ENCODE data around the gene MCTP2.
"Not testable (repeated sequence)": the region's sequence is repeated elsewhere in the genome, so short reads cannot be mapped to it uniquely, and the experiment has no call there.

MCTP2 gene

DNA sequence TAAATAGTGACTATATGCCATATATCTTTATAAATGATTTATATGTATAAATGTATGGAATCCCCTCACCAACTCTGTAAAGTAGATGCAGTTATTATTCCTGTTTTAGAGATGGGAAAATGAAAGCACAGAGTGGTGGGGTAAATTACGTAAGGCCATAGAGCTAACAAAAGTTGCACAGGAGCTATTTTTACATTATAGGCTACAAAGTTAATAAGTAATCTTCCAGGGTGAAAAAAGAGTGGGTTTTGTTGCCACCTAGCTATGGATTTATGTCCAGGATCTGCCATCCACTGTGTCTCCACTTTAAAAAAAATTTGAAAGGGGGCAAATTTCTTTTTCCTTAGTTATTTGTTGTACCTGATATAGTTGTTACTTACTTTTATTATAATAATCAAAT, 235.7 kb downstream of the MCTP2 start:
- DNase-seq = no peak

DNA sequence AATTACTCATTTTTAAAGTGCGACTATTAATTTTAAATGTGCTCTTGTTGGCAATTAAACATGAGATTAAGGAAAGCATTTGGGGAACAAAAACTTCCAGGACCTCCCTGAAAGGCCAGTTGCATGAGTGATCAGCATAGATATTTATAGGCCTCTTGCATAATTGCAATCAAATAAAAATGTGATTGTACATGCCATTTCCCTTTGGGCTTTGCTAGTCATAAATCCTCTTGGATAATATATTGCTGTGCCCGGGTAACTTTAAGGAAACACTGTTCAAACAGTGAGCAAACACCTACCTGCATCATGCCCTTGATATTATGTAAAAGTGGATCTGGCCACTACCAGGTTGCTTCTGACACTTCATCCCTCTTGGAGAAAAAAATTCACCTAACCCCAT, 239.1 kb downstream of the MCTP2 start:
- DNase-seq = no peak

DNA sequence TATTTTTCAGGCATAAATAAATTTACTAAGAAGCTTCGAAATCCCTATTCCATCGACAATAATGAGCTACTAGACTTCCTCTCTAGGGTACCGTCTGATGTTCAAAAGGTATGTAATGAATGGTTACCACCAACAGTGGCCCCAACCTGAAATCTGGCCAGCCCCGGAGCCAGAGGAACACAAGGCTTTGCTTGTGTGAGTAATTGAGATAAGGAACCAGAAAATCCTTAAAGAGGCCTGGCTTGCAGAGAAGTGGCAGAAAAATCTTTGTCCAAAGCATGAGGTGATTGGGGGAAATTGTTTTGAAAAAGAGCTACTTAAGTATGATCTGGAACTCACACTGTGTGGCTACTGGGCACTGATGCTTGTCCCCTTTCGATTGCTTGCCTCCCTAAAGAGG, 245.3 kb downstream of the MCTP2 start:
- DNase-seq = no peak

DNA sequence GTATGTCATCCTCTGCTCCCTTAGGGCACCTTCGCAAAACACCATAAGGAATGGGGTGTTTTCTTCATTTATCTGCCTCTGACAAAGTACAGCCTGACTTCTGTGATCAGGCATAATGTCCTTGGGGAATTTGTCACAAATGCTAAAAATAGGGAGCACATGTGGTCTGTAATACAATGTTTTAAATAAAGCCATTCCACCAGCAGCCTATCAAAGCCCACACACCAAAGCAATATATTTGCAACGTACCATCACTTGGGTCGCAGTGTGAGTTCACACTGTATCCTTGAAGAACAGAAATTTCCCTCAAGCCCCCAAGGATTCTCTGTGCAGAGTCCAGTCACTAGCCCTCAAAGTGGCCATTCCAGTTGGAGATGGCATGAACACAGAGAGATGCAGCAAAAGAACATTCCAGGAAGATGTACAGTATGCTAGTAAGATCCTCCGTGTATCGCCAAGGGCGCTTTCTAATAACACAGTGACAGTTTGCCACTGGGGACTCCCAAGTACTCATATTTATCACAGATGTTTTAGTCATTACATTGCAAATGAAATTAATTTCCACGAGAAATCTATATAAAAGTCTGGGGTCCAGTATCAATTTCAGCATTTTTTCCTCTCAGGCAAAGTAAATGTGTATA, 246.7 kb downstream of the MCTP2 start:
- DNase-seq = no peak

DNA sequence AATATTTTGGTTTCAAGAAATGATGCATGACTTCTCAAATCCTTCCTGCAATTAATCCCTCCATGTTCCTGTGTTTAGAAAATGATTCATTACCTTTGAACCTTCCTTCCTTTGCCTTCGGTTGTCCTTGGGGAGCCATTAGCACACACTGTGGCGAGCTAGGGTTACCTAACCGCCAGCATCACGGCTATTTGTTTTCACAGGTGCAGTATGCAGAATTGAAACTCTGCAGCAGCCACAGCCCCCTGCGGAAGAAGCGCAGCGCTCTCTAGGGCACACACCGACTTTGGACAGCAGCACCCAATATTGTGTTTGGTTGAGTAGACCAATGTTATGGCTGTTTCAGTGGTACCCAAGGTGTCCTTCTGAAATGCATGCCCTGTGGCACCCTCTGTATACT, 247.4 kb downstream of the MCTP2 start:
- no peak for DNase-seq

DNA sequence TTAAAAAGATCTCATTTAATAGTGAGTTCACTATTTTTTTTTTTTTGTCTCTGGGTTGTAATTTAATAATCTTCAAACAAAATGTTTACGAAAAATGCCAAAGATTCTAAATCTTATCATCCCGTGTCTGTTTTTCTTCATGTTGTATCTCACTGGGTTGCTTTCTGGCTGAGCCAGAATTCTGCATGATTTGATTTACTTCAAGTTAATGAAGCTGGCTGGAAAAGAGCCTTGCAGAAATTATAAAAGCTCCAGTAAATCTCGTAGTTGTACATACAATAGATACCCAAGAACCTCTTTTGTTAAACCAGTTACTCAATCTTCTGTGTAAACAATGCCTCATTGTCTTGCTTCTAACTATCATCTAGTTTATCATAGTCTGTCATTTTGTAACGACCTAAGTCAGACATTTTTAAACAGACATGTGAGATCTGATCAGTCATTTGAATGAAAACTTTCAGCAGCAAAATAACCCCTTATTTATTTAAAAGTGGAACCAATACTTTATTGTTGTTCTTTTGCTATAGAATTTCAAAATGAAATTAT, 249.0 kb downstream of the MCTP2 start:
- no peak for DNase-seq

DNA sequence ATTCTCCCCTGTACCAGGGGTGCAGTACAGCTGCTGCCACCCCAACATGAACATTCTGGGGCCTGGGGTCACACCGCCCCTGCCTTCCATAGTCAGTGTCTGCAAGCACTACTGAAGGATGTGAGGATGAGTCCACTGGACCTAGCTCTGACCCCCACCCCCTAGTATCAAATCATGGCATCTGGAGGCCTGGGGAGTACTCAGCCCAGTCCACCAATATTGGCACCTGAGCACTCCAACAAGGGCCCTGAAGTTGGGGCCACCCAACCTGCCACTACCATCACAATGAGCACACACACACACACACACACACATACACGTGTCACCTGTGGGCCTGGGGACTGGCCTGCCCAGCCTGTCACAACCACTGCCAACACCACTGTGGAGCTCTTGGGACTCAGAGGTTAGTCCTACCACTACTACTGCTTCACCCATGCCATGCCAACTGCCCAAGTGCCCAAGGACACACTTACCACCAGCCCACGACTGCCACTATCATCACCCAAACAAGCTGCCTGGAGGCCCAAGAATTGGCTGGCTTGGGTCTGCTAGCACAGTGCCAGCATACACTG, 253.9 kb downstream of the MCTP2 start:
- no peak for DNase-seq

DNA sequence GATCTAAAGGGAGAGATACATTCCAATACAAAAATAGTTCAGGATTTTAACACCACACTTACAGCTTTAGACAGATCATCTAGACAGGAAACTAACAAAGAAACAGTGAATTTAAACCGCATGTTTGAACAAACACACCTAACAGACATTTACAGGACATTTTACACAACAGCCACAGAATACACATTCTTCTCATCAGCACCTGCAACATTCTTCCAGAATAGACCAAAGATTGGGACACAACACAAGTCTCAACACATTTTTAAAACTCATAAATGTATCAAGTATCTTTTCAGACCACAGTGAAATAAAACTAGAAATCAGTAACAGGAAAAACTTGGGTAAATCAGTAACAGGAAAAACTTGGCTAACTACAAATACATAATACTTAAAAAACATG, 256.3 kb downstream of the MCTP2 start:
- no peak for DNase-seq

DNA sequence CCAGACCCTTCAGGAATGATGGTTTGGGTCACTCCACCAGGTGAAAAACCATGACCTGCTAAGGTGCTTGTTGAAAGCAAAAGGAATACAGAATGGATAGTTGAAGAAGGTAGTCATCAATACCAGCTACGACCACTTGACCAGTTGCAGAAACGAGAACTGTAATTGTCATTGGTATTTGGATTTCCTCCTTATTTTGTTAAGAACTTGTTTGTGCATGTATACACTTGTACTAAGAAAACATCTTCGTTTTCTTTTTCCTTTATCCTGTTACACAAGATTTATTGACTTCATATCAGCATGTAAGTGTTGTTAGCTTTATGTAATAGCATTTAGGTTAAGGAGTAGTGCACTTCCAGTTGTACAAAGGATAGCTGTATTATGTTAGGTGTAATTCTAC, 261.8 kb downstream of the MCTP2 start:
- DNase-seq = no peak

DNA sequence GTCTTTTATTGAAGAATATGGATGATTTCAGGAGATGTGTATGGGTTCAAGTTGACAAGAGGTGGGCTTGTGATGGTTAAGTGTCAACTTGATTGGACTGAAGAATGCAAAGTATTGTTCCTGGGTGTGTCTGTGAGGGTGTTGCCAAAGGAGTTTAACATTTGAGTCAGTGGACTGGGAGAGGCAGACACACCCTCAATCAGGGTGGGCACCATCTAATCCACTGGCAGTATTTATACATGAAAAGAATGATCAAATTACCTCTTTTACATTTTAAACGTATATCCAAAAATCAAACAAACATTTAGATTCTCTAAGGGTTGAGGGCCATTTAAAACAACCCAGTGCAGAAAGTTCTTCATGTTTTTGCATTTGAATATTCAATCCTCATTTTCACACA, 262.2 kb downstream of the MCTP2 start:
- DNase-seq = not testable (repeated sequence)

DNA sequence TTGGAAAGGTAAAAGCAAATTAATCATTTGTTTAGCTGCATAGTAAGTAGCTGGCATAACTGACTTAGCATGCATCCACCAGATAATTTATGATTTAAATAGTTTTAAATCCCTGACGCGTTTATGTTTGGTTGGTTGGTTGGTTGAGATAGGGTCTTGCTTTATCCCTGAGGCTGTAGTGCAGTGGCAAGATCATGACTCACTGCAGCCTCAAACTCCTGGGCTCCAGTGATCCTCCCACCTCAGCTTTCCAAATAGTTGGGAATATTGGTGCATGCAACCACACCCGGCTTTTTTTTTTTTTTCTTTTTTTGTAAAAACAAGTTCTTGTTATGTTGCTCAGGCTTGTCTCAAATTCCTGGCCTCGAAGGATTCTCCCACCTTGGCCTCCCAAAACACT, 263.4 kb downstream of the MCTP2 start:
- DNase-seq = no peak

DNA sequence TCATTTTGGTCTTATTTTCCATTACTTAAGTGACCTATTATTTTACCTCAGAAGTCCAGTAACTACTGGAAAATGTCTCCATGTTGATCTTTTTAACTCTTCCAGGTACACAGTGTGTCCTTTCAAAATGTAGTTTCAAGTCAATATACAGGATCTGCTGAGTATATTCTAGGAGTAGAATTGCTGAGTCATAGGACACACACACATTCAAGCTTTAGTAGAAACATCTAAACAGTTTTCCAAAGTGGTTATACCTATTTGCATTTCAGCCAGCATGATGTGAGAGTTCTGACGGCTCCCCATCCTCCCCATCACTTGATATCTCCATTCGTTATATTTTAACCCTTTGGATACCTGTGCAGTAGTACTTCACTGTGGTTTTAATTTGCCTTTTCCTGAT, 271.9 kb downstream of the MCTP2 start:
- DNase-seq = no peak

DNA sequence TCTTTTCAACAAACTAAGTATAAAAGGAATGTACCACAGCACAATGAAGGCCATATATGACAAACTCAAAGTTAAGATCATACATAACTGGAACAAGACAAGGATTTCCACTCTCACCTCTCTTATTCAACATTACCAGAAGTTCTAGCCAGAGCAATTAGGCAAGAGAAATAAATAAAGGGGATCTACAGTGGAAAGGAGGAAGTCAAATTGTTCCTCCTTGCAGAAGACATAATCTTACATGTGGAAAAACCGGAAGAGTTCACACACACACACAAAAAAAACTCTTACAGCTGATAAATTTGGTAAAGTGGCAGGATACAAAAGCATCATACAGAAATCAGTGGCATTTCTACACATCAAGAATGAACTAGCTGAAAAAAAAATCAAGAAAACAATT, 277.9 kb downstream of the MCTP2 start:
- DNase-seq = no peak

DNA sequence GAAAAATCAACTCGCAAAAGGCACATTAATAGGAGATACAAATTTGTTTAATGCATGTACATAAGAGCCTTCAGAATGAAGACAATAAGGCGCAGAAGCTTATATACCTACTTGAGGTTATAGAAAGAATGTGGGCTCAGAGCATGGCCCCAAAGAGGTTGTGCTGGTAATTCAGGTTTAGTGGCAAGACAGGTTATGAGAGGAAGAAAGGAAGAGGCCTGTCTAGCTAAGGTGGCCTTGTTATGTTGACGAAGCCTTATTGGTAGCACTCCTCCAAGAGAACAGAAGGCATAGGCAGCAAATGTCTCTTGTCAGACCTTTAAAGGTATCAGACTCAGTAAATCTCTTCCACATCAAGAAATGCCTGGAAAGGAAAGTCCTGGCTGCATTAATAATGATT, 290.8 kb downstream of the MCTP2 start:
- DNase-seq = no peak

DNA sequence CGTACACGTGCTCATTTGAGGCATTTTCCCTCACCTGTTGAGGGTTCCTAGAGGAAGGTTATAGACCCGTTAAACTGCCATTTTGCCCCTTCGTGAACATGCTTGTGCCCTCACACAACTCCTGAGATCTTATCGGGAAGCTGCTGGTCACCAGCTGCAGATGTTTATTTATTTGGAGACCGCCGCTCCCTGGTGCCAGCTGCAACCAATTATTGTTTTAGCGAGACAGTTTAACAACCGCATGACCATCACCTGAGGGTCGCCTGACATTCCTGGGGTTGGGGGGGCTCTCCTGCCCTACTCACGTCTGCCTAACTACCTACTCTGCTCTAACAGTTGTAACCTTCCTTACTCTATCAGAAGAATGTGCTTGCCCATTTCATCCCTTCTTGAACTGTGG, 292.5 kb downstream of the MCTP2 start:
- DNase-seq = no peak

DNA sequence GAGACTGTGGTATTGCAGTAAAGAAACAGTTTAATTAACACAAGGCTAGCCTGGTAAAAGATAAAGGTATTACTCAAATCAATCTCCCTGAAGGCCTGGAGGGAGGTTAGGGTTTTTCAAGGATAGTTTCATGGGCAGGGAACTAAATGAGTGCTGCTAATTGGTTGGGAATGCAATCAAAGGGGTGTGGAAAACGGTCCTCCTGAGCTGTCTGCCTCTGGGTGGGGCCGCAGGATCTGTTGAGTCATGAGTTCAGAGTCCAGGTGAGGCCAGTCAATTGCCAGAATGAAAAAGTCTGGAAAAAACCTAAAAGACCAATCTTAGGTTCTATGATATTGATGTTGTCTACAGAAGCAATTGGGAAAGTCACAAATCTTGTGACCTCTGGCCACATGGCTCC, 293.2 kb downstream of the MCTP2 start:
- DNase-seq = no peak

DNA sequence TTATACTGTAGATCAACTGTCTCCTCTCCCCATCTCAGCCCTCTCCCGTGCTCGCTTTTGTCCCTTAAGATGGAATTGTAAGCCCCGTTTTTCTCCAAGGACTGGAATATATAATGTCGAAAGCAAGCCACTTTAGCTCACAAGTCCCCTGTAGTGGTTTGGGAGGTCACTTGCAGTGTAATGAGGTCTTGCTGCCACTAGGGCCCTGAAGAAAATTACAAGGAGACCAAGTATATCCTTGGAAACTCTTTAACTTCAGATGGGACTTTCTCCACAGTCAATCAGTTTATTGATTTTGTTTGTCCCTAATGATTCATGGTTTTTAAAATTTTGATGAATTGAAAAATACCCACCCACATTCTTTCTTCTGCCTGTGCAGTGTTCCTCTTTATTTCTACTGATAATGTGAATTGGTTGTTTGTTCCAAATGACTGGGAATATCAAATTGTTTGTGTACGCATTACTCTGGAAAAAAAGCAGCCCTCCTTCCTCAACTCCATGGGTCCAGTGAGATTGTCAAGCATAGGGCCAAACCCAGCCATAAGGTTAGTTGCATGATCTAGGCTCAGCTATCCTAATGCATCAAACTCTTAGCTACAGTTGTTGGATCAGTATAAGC, 294.8 kb downstream of the MCTP2 start:
- DNase-seq = no peak

DNA sequence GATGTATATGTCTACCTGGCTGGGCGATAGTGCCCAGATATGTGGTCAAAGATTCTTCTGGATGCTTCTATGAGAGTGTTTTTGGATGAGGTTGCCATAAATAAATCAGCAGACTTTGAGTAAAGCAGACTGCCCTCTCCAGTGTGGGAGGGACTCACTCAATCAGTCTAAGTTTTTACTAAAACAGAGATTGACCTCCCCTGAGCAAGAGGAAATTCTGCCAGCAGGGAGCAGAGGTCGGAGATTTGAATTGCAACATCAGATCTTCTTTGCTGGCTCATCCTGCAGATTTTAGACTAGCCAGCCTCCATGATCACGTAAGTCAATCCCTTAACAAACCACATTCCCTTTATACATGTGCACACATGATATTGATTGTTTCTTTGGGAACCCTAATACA, 300.9 kb downstream of the MCTP2 start:
- no peak for DNase-seq

All from fibroblast of skin of abdomen (primary cell).